Measurements from ENCODE around the gene KCNC1. TPM values are rescaled to one million over a fixed set of nuclear protein-coding genes. Genes with fewer than 3 reads are reported as not detected.

The KCNC1 gene
- total RNA-seq, 4 donors from 2014 or later = not detected

DNA sequence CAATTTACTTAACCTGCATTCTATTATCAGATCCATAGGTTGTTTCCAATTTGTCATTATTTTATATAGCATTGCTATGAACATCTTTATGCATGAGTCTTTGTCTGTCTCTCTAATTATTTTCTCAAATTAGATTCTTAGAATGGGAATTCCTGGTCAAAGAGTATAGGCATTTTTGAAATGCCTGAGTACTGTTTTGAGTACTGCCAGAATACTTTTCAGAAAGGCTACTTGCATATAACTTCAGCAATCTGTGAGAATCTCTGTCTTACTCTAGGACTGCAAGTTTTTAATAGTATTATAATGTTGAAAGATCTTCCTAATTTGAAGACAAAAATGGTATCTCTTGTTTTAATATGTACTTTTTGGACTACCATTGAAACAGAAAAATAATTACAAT, 56.6 kb downstream of the KCNC1 start:
- TF ChIP-seq, protein P1, sequence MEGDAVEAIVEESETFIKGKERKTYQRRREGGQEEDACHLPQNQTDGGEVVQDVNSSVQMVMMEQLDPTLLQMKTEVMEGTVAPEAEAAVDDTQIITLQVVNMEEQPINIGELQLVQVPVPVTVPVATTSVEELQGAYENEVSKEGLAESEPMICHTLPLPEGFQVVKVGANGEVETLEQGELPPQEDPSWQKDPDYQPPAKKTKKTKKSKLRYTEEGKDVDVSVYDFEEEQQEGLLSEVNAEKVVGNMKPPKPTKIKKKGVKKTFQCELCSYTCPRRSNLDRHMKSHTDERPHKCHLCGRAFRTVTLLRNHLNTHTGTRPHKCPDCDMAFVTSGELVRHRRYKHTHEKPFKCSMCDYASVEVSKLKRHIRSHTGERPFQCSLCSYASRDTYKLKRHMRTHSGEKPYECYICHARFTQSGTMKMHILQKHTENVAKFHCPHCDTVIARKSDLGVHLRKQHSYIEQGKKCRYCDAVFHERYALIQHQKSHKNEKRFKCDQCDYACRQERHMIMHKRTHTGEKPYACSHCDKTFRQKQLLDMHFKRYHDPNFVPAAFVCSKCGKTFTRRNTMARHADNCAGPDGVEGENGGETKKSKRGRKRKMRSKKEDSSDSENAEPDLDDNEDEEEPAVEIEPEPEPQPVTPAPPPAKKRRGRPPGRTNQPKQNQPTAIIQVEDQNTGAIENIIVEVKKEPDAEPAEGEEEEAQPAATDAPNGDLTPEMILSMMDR (IDR thresholded peaks at IDR 0.05) = no peak
- no peak for TF ChIP-seq POLR2A (IDR thresholded peaks at IDR 0.05)
- Histone ChIP-seq H3K9me3 (no peaks in the 10 kb centered on the region), H3K27ac (no peak overlapping the region), H3K36me3 (no peaks in the 10 kb centered on the region), H3K27me3 (no peaks in the 10 kb centered on the region), H3K4me1 (no peaks in the 10 kb centered on the region), H3K4me3 (no peak overlapping the region)
- no peak for DNase-seq
- intact Hi-C loops (cut with DNase I) = no loop called here

DNA sequence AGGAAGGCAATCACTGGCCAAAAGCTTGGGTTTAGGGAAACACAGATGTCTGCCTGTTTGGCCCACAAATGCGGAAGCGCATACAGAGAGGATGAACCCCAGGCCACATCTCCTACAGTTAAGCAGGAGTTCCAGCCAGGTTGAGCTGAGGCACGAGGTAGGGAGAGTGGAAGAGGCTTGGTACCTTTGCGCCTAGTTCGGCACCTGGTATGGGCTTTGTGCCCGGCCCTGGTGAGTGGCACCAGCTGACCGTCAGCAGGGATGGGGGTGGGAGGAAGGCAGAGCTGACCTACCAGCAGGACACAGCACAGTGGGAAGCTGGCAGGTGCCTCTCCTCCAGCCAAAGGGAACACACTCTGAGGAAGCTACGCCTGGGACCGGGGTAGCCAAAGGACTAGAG, 57.6 kb downstream of the KCNC1 start:
- intact Hi-C loops (cut with DNase I) = no loop called here
- no peak overlapping the region for H3K4me3 ChIP-seq
- TF ChIP-seq POLR2A (IDR thresholded peaks at IDR 0.05) = no peak
- TF ChIP-seq, protein P1 (IDR thresholded peaks at IDR 0.05) = no peak
- WGBS, 2 donors = 80 to 100% methylated on average over 5 to 6 of the region's 9 CpGs
- no peaks in the 10 kb centered on the region for H3K36me3 ChIP-seq
- DNase-seq = no peak
- no peaks in the 10 kb centered on the region for H3K27me3 ChIP-seq
- H3K4me1 ChIP-seq = no peaks in the 10 kb centered on the region
- H3K9me3 ChIP-seq = no peaks in the 10 kb centered on the region
- H3K27ac ChIP-seq = no peak overlapping the region

DNA sequence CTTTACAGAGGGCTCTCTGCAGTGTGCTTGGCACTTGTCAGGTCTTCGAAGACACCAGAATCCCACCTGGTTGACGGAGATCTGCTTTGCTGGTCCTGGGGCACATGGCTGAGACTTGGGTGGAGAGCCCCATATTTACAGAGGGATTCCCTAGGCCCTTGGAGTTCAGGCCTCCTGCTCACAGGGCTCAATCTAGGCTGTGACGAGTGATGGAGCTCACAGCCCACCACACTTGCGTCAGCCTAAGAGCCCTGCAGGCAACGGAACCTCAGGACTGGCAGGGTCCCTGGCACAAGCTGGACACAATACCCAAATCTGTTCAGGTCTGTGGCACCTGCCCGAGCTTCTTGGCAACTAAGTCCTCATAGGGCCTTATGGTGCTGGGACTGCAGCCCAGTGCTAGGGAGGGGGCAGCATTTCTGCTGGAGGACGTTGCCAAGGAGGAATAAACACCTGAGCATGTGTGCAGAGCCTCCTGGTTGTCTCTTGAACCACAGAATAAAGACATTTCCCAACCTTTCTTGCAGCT, 59.1 kb downstream of the KCNC1 start:
- DNase-seq = no peak
- no peaks in the 10 kb centered on the region for H3K36me3 ChIP-seq
- intact Hi-C loops (cut with DNase I) = no loop called here
- WGBS, 2 donors = 73 to 93% methylated on average over 2 to 5 of the region's 7 CpGs
- no peak overlapping the region for H3K27ac ChIP-seq
- H3K4me3 ChIP-seq = no peak overlapping the region
- TF ChIP-seq, protein P1 (IDR thresholded peaks at IDR 0.05) = no peak
- no peaks in the 10 kb centered on the region for H3K27me3 ChIP-seq
- no peaks in the 10 kb centered on the region for H3K9me3 ChIP-seq
- H3K4me1 ChIP-seq = peaks cover 0 to 10% (median 9%) of the 10 kb centered on the region in 3 donors

DNA sequence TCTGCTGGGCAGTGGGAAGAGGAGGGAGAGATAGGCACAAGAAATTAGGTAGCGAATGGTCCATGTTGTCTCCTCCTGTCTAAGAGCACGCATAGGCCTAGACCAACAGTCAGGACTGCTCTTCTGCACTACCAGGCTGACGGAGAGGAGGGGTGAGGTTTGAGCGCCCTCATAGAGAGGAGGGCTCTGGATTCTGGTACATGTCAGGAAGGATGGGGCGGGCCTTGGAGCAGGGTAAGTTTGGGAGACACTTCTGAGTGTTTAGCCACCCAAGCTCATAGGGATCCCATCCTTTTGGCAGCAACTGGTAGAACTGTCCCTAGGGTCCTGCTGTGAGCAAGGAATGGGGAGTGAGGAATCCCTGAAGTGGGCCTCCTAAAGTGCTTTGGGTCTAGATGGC, 60.4 kb downstream of the KCNC1 start:
- no peak for DNase-seq
- Histone ChIP-seq H3K27me3 (no peaks in the 10 kb centered on the region), H3K36me3 (no peaks in the 10 kb centered on the region), H3K9me3 (no peaks in the 10 kb centered on the region), H3K27ac (no peak overlapping the region), H3K4me3 (no peak overlapping the region), H3K4me1 (peaks cover 0 to 17% (median 13%) of the 10 kb centered on the region in 3 donors)
- 82 to 100% methylated on average over 4 of the region's 5 CpGs for WGBS, 2 donors
- TF ChIP-seq, protein P1 (IDR thresholded peaks at IDR 0.05) = no peak
- no peak for TF ChIP-seq POLR2A (IDR thresholded peaks at IDR 0.05)
- intact Hi-C loops (cut with DNase I) = no loop called here

DNA sequence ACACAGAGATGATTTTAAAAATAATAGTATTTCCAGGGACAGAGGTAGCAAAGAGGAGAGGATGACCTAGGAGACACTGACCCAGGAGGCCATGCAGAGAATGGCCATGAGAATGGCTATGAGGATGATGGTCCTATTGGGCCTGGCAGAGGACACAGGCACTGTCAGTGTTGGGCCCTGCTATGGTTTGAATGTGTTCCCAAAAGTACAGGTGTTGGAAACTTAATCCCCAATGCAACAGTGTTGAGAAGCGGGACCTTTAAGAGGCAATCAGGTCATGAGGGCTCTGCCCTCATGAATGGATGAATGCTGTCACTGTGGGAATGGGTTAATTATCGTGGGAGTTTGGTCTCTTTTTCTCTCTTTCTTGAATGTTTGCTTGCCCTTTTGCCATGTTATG, 61.6 kb downstream of the KCNC1 start:
- Histone ChIP-seq H3K27ac (no peak overlapping the region), H3K9me3 (no peaks in the 10 kb centered on the region), H3K4me3 (no peak overlapping the region), H3K27me3 (no peaks in the 10 kb centered on the region), H3K36me3 (no peaks in the 10 kb centered on the region), H3K4me1 (peaks cover 0 to 17% (median 13%) of the 10 kb centered on the region in 3 donors)
- TF ChIP-seq POLR2A (IDR thresholded peaks at IDR 0.05) = no peak
- TF ChIP-seq, protein P1 (IDR thresholded peaks at IDR 0.05) = no peak
- DNase-seq = no peak
- intact Hi-C loops (cut with DNase I) = no loop called here
- 94 to 95% methylated on average over 2 of the region's 2 CpGs for WGBS, 2 donors
